GM12878 (cell line): ENCODE measurements around the gene CCL20. TPM values are rescaled to one million over a fixed set of nuclear protein-coding genes. Genes with fewer than 3 reads are reported as not detected.

ENCODE experiments used
- ATAC-seq: fragments of 200-7000 bp; cut with Tn5 transposase; 3 replicates; pipeline ENCODE4 v1.9.1; 2020; ENCODE audit warnings: mild to moderate bottlenecking, moderate library complexity
- Bru-seq: library from RNA; stranded (reverse); fragments of 400-500 nt; gene quantifications from one replicate; lab custom pipeline; 2021; lab: Mats Ljungman, UMichigan
- BruChase-seq, 2 experiments: library from RNA; stranded (reverse); fragments of 400-500 nt; gene quantifications; one replicate each; lab custom pipeline; 2021; lab: Mats Ljungman, UMichigan
- BruUV-seq: library from RNA; stranded (reverse); fragments of 400-500 nt; replicated peaks from 2 replicates; lab custom pipeline; 2021; lab: Mats Ljungman, UMichigan
- CTCF ChIA-PET: fragments of 300-600 bp; sonication (Branson Sonifier 250); formaldehyde crosslinking; extraction: SDS; loops from one replicate; lab custom pipeline; 2021; ENCODE audit warnings: inconsistent platforms; lab: Yijun Ruan, JAX
- POLR2A ChIA-PET: fragments of 350-600 bp; formaldehyde crosslinking; extraction: SDS; loops from one replicate; lab custom pipeline; 2021; ENCODE audit warnings: inconsistent platforms; lab: Charles Lee
- RAD21 ChIA-PET: fragments of 300-600 bp; sonication (Branson Sonifier 250); formaldehyde crosslinking; loops from one replicate; lab custom pipeline; 2023; ENCODE audit warnings: antibody characterized with exemption; ENCODE audit not compliant: unreplicated experiment; lab: Charles Lee
- SMC1A ChIA-PET: fragments of 300-600 bp; sonication (Branson Sonifier 250); formaldehyde crosslinking; loops from one replicate; lab custom pipeline; 2023; ENCODE audit not compliant: unreplicated experiment, uncharacterized antibody; lab: Charles Lee
- DNase-seq: peaks from one replicate; pipeline ENCODE4 v3.0.0-alpha.2; 2011; ENCODE audit warnings: low read depth, low spot score
- FAIRE-seq: peaks from 3 replicates; lab custom pipeline; 2011; peaks lifted over from hg19 to GRCh38; lab: Jason Lieb, UNC
- H2AFZ ChIP-seq: 2 replicates; pipeline ENCODE4 v1.6.0; 2011; ENCODE audit warnings: low read depth, low read length, control low read depth; ENCODE audit not compliant: control insufficient read depth
- H3K27ac ChIP-seq: 2 replicates; pipeline ENCODE4 v1.5.1; 2011; ENCODE audit warnings: control low read depth; ENCODE audit not compliant: control insufficient read depth, insufficient read depth
- H3K27me3 ChIP-seq, 2 experiments: replicated peaks in 1 of 2; 2 replicates each; pipeline versions ENCODE4 v1.6.0 to v1.6.1; 2011; ENCODE audit warnings: low read length in 1 of 2; ENCODE audit not compliant: control insufficient read depth in 2 of 2, insufficient read depth in 2 of 2
- H3K36me3 ChIP-seq, 2 experiments: 2 replicates each; pipeline ENCODE4 v1.5.1; 2011; ENCODE audit warnings: low read length in 1 of 2; ENCODE audit not compliant: control insufficient read depth in 2 of 2, insufficient read depth in 2 of 2
- H3K4me1 ChIP-seq: 2 replicates; pipeline ENCODE4 v1.6.1; 2011; ENCODE audit warnings: mild to moderate bottlenecking, low read length, moderate library complexity, mixed read lengths; ENCODE audit not compliant: control insufficient read depth, insufficient read depth
- H3K4me2 ChIP-seq: 2 replicates; pipeline ENCODE4 v1.6.0; 2011; ENCODE audit warnings: control low read depth; ENCODE audit not compliant: control insufficient read depth, insufficient read depth
- H3K4me3 ChIP-seq: fragments of 200-600 bp; sonication (generic); 2 replicates; pipeline ENCODE4 v1.5.1; 2016
- H3K79me2 ChIP-seq: 2 replicates; pipeline ENCODE4 v1.6.0; 2011; ENCODE audit warnings: low read length; ENCODE audit not compliant: control insufficient read depth, insufficient read depth
- H3K9ac ChIP-seq: 2 replicates; pipeline ENCODE4 v1.8.0; 2011; ENCODE audit warnings: low read length, control low read depth, mixed read lengths; ENCODE audit not compliant: control insufficient read depth, insufficient read depth
- H3K9me3 ChIP-seq: replicated peaks from 3 replicates; pipeline ENCODE4 v1.5.1; 2011; ENCODE audit warnings: mild to moderate bottlenecking, low read length; ENCODE audit not compliant: control insufficient read depth, insufficient read depth
- H4K20me1 ChIP-seq: 2 replicates; pipeline ENCODE4 v1.6.0; 2011; ENCODE audit not compliant: control insufficient read depth, insufficient read depth
- YBX1 ChIP-seq: fragments of 450-650 bp; IDR thresholded peaks from 2 replicates; pipeline ENCODE4 v1.6.1; 2016; ENCODE audit warnings: antibody characterized with exemption
- WGBS: methylation state at CpG from one replicate; pipeline ENCODE4 v1.1.6; 2016; ENCODE audit warnings: low lambda C conversion rate; ENCODE audit not compliant: insufficient replicate concordance, insufficient coverage; ENCODE audit errors: missing lambda C conversion rate; 5-methylcytosine and 5-hydroxymethylcytosine counted together
- in situ Hi-C: fragments of 300-500 bp; cut with MboI; formaldehyde crosslinking; loops from 9 replicates; pipeline ENCODE4 v1.14.3; 2018; ENCODE audit warnings: mixed read lengths
- intact Hi-C: fragments of 100-400 bp; cut with micrococcal nuclease; formaldehyde crosslinking; loops from one replicate; pipeline ENCODE4 v1.14.2; 2022; ENCODE audit not compliant: unreplicated experiment
- long read RNA-seq, 2 experiments: library from polyadenylated mRNA; unstranded; transcript quantifications; one replicate each; pipeline ENCODE4 v2.0.0, GENCODE V29; 2019 to 2020
- polyA minus RNA-seq, 3 experiments: library from RNA; depleted of rRNA, polyadenylated mRNA; stranded (reverse); fragments of >200 nt; gene quantifications; 2 replicates each; pipeline ENCODE4 v1.2.3, GENCODE V29; 2011
- polyA plus RNA-seq, 11 experiments: library from polyadenylated mRNA; depleted of rRNA in 4 of 11; unstranded in 6 of 11; stranded (reverse) in 5 of 11; fragments of >200 nt; fragmentation: Nextera tagmentation in 4 of 11; fragmentation: Illumina TruSeq in 1 of 11; extraction: Ambion mirVana in 4 of 11; extraction: Trizol in 1 of 11; gene quantifications; 1 replicate in 1 of 11; 2 replicates in 10 of 11; pipeline versions ENCODE4 v1.2.1 to v1.2.3, GENCODE V29; 2011 to 2016; ENCODE audit warnings: inconsistent platforms in 2 of 11, missing spikeins in 2 of 11, low read depth in 1 of 11
- total RNA-seq, 4 experiments: library from RNA; depleted of rRNA in 3 of 4; stranded (reverse); fragments of >200 nt in 3 of 4; fragmentation: Illumina TruSeq in 1 of 4; extraction: Trizol in 1 of 4; gene quantifications; 2 replicates each; pipeline versions ENCODE4 v1.2.1 to v1.2.3, GENCODE V29; 2013 to 2021
- TF ChIP-seq, protein P1 (sequence below), 3 experiments: IDR thresholded peaks in 2 of 3; conservative IDR thresholded peaks in 1 of 3; 2 replicates each; pipeline ENCODE4 v1.5.1; 2011; ENCODE audit warnings: low read depth in 3 of 3, low read length in 3 of 3, mild to moderate bottlenecking in 3 of 3, control low read depth in 2 of 3, moderate library complexity in 2 of 3, inconsistent platforms in 1 of 3, mixed read lengths in 1 of 3; ENCODE audit not compliant: control insufficient read depth in 2 of 3, insufficient read depth in 1 of 3; ENCODE audit errors: extremely low read depth in 1 of 3
- TF ChIP-seq, protein P2 (sequence below): fragments of 450-650 bp; IDR thresholded peaks from 2 replicates; pipeline ENCODE4 v1.6.1; 2016; ENCODE audit warnings: mild to moderate bottlenecking

The CCL20 gene
- total RNA-seq (2013; cell fraction: nucleolus; rRNA removed), result 16.3 and 19.7 TPM in 2 replicates
- total RNA-seq (2014; rRNA removed) (6.9 and 9.1 TPM in 2 replicates), total RNA-seq (2014; rRNA removed; fragmentation: Illumina TruSeq; extraction: Trizol) (11.4 and 12.6 TPM in 2 replicates), total RNA-seq (2021) (5.5 and 6.6 TPM in 2 replicates), polyA plus RNA-seq (2011; rRNA removed) (27.4 and 39.2 TPM in 2 replicates), polyA plus RNA-seq (2014; fragmentation: Illumina TruSeq; extraction: Trizol) (10.8 and 14.8 TPM in 2 replicates), polyA plus RNA-seq (2014; fragmentation: Nextera tagmentation; extraction: Ambion mirVana) (10 to 100 TPM; 26.3 to 35.7 TPM), polyA plus RNA-seq (2014; rRNA removed) (7.6 and 8.3 TPM in 2 replicates), polyA plus RNA-seq (2016; fragmentation: Nextera tagmentation; extraction: Ambion mirVana) (10 to 100 TPM; 19.7 to 19.8 TPM), polyA minus RNA-seq (2011; rRNA and poly(A)+ RNA removed) (7.2 and 10.2 TPM in 2 replicates), Bru-seq, nascent RNA (percentile 81 among the genes with signal in this experiment), BruChase-seq, experiment 1, labeled RNA remaining after a 6-hour chase (percentile 83 among the genes with signal in this experiment), BruChase-seq, experiment 2, labeled RNA remaining after a 2-hour chase (percentile 78 among the genes with signal in this experiment)
- polyA plus RNA-seq (2011; ENCODE audit: low read depth), result 0.89 TPM
- 7.6 and 8.2 TPM in 2 replicates for polyA plus RNA-seq (2011; cell fraction: cytosol; rRNA removed)
- 8.2 and 9.0 TPM in 2 replicates for polyA plus RNA-seq (2011; cell fraction: nucleus; rRNA removed)
- 1.7 and 2.6 TPM in 2 replicates for polyA plus RNA-seq (2012)
- 4.8 and 8.3 TPM in 2 replicates for polyA minus RNA-seq (2011; cell fraction: cytosol; rRNA and poly(A)+ RNA removed)
- 2.7 and 3.2 TPM in 2 replicates for polyA minus RNA-seq (2011; cell fraction: nucleus; rRNA and poly(A)+ RNA removed)
- long read RNA-seq, experiment 1, transcript CCL20-201 (4 exons, 800 nt), result major isoform, 6 of 10 reads
- long read RNA-seq, experiment 1, partial matches to known transcripts, result 0 of 10 reads
- long read RNA-seq, experiment 1, other reads (novel, unspliced or antisense), result 2 of 10 reads
- long read RNA-seq, experiment 2, transcript CCL20-201 (4 exons, 800 nt), result major isoform, 13 of 51 reads
- long read RNA-seq, experiment 2, transcript CCL20-202 (4 exons, 839 nt), result major isoform, 13 of 51 reads
- long read RNA-seq, experiment 2, partial matches to known transcripts, result 1 of 51 reads
- long read RNA-seq, experiment 2, other reads (novel, unspliced or antisense), result 24 of 51 reads

- DNase-seq, result no peak
- no TSS peak for BruUV-seq
- ChIA-PET POLR2A (interaction anchor here (0.6 to 0.8 kb wide), 2 partner anchors 14 to 34 kb away, joined by 3 to 4 read pairs; no protein-coding TSS in a partner anchor), RAD21 (interaction anchor here (1.0 to 1.4 kb wide), 5 partner anchors 30 to 48 kb away, joined by 3 to 4 read pairs (median 3); no protein-coding TSS in a partner anchor), SMC1A (interaction anchor here (0.8 to 2.0 kb wide), 6 partner anchors 9 to 466 kb away, joined by 4 to 15 read pairs (median 6); no protein-coding TSS in a partner anchor), CTCF (interaction anchor here (0.7 to 7.0 kb wide), 10 partner anchors 23 to 77 kb away, joined by 3 to 65 read pairs (median 4); no protein-coding TSS in a partner anchor)
- in situ Hi-C loops (no loop called here), intact Hi-C loops (loop anchor here (2.0 to 5.0 kb wide), 2 partner anchors 35 to 49 kb away; no protein-coding TSS in a partner anchor)
- H3K9me3 ChIP-seq, result no peaks in the 10 kb centered on the region
- no peak within 1 kb of the TSS for H3K4me3 ChIP-seq
- H3K27me3 ChIP-seq, result no peaks in the 10 kb centered on the region
- FAIRE-seq, result no peak
- H3K79me2 ChIP-seq, result no peaks in the 10 kb centered on the region
- no peak within 1 kb of the TSS for H3K9ac ChIP-seq
- no peak within 1 kb of the TSS for H3K4me2 ChIP-seq
- H3K4me1 ChIP-seq, result no peaks in the 10 kb centered on the region
- TF ChIP-seq, protein P1, sequence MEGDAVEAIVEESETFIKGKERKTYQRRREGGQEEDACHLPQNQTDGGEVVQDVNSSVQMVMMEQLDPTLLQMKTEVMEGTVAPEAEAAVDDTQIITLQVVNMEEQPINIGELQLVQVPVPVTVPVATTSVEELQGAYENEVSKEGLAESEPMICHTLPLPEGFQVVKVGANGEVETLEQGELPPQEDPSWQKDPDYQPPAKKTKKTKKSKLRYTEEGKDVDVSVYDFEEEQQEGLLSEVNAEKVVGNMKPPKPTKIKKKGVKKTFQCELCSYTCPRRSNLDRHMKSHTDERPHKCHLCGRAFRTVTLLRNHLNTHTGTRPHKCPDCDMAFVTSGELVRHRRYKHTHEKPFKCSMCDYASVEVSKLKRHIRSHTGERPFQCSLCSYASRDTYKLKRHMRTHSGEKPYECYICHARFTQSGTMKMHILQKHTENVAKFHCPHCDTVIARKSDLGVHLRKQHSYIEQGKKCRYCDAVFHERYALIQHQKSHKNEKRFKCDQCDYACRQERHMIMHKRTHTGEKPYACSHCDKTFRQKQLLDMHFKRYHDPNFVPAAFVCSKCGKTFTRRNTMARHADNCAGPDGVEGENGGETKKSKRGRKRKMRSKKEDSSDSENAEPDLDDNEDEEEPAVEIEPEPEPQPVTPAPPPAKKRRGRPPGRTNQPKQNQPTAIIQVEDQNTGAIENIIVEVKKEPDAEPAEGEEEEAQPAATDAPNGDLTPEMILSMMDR (IDR thresholded peaks at IDR 0.05 in 2 of 3, conservative IDR thresholded peaks at IDR 0.05 in 1 of 3; ENCODE audit: control insufficient read depth in 2 of 3, extremely low read depth in 1 of 3, insufficient read depth in 1 of 3, low read depth in 3 of 3, low read length in 3 of 3), result 0 out of 6 replicates have a peak, but pooled peaks of 1 of the 3 experiments have one; percentile 5
- TF ChIP-seq YBX1, result no peak
- TF ChIP-seq, protein P2, sequence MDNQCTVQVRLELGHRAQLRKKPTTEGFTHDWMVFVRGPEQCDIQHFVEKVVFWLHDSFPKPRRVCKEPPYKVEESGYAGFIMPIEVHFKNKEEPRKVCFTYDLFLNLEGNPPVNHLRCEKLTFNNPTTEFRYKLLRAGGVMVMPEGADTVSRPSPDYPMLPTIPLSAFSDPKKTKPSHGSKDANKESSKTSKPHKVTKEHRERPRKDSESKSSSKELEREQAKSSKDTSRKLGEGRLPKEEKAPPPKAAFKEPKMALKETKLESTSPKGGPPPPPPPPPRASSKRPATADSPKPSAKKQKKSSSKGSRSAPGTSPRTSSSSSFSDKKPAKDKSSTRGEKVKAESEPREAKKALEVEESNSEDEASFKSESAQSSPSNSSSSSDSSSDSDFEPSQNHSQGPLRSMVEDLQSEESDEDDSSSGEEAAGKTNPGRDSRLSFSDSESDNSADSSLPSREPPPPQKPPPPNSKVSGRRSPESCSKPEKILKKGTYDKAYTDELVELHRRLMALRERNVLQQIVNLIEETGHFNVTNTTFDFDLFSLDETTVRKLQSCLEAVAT, result peak; percentile 18; the same call in 1 of the 2 replicates
- H2AFZ ChIP-seq, result no peak within 1 kb of the TSS
- no peak for ATAC-seq
- H3K36me3 ChIP-seq, result no peaks in the 10 kb centered on the region
- H4K20me1 ChIP-seq, result no peaks in the 10 kb centered on the region
- H3K27ac ChIP-seq, result no peak within 1 kb of the TSS
- 73% methylated on average over 9 of the region's 9 CpGs for WGBS
These were observed at the start of gene CCL20 for GRCh38 chr2:227813562-227814353. Gene CCL20, plus strand, starts transcription at chr2:227813842. Its CDS starts 70 bp downstream, at chr2:227813912.
